ENCODE results near the gene EIF1. TPM values are rescaled to one million over a fixed set of nuclear protein-coding genes. Genes with fewer than 3 reads are reported as not detected.

EIF1 gene
- total and polyA plus RNA-seq, 2 donors (not counting 1 experiment from before 2014, with no cell fraction given), result 773 to 2,045 TPM

DNA sequence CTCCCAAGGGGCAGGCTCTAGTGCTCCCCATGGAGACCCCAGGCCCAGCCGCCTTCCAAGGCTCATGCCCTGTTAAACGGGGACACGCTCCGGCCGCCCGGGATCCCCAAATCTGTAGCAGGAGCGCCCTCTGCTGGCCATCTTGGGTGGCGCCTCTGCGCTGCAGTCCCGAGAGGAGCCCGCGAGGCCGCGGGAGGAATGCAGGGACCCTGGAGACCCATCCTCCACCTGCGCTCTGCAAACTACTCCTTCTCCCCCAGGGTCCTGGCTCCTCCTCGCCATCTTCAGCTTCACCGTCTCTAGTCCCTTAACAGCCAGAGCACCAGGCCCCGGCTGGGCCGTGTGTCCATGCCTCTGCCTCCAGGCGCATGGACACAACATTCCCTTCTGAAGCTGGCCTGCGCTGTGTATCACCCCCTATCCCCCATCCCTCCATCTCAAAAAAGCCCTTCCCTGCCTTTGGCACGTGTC is 40.7 kb upstream of the EIF1 start:
- Histone ChIP-seq H3K4me3 (ENCODE audit: control extremely low read depth in 1 of 5, extremely low read depth in 1 of 5, insufficient read depth in 1 of 5, low read depth in 2 of 5, low read length in 4 of 5) (peak overlapping the region; percentile 23 to 74 (median 55)), H3K9me3 (ENCODE audit: control extremely low read depth in 1 of 3, control insufficient read depth in 2 of 3, insufficient read depth in 1 of 3, low read length in 2 of 3) (no peaks in the 10 kb centered on the region), H4K20me1 (ENCODE audit: control insufficient read depth, insufficient read depth, low read length, poor library complexity, severe bottlenecking) (no peaks in the 10 kb centered on the region), H3K4me1 (ENCODE audit: control insufficient read depth in 2 of 2, insufficient read depth in 2 of 2, low read length in 2 of 2) (peaks cover 9 to 18% of the 10 kb centered on the region in 2 donors), H3K36me3 (replicated peaks in 1 of 2; ENCODE audit: control extremely low read depth in 1 of 2, control insufficient read depth in 1 of 2, extremely low read depth in 1 of 2, insufficient read depth in 2 of 2, low read length in 1 of 2) (no peaks in the 10 kb centered on the region), H2AFZ (ENCODE audit: insufficient read depth, low read depth, low read length, poor library complexity, severe bottlenecking) (peak overlapping the region; percentile 91), H3K9ac (ENCODE audit: low read length) (peak overlapping the region; percentile 64), H3K27ac (ENCODE audit: low read length in 2 of 2) (peak overlapping the region in 1 of 2 donors; percentile 17), H3K79me2 (ENCODE audit: control insufficient read depth, insufficient read depth, low read length) (no peaks in the 10 kb centered on the region), H3K27me3 (replicated peaks in 1 of 4; ENCODE audit: control extremely low read depth in 1 of 4, control insufficient read depth in 3 of 4, insufficient read depth in 4 of 4, low read length in 3 of 4) (peaks cover 0 to 5% (median 1%) of the 10 kb centered on the region in 4 experiments), H3K4me2 (replicated peaks; ENCODE audit: low read depth, low read length, poor library complexity, severe bottlenecking) (peak overlapping the region; percentile 95)
- Mint-ChIP-seq H3K27ac (peak overlapping the region; percentile 16), H3K4me3 (peak overlapping the region; percentile 60), H3K4me1 (peaks cover 12% of the 10 kb centered on the region), H3K9me3 (ENCODE audit: insufficient read depth) (no peaks in the 10 kb centered on the region), H3K27me3 (no peaks in the 10 kb centered on the region)
- intact Hi-C loops (cut with micrococcal nuclease), result loop anchor here (1.0 to 5.0 kb wide), 6 partner anchors 18 to 1026 kb away; no protein-coding TSS in a partner anchor
- ChIA-PET CTCF (interaction anchor here (0.8 to 11.9 kb wide), 44 partner anchors 9 to 1365 kb away, joined by 3 to 438 read pairs (median 4); partner anchors contain the start of genes EIF1 and KRT36), POLR2A (interaction anchor here (0.8 to 1.6 kb wide), 4 partner anchors 15 to 316 kb away, joined by 3 to 13 read pairs (median 9); no protein-coding TSS in a partner anchor)
- TF ChIP-seq EZH2 (IDR thresholded peaks at IDR 0.05; ENCODE audit: borderline replicate concordance, insufficient read depth, low read depth, low read length, poor library complexity, severe bottlenecking), result no peak
- TF ChIP-seq, protein P1, sequence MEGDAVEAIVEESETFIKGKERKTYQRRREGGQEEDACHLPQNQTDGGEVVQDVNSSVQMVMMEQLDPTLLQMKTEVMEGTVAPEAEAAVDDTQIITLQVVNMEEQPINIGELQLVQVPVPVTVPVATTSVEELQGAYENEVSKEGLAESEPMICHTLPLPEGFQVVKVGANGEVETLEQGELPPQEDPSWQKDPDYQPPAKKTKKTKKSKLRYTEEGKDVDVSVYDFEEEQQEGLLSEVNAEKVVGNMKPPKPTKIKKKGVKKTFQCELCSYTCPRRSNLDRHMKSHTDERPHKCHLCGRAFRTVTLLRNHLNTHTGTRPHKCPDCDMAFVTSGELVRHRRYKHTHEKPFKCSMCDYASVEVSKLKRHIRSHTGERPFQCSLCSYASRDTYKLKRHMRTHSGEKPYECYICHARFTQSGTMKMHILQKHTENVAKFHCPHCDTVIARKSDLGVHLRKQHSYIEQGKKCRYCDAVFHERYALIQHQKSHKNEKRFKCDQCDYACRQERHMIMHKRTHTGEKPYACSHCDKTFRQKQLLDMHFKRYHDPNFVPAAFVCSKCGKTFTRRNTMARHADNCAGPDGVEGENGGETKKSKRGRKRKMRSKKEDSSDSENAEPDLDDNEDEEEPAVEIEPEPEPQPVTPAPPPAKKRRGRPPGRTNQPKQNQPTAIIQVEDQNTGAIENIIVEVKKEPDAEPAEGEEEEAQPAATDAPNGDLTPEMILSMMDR (IDR thresholded peaks at IDR 0.05), result peak; percentile 84
- WGBS (ENCODE audit: insufficient coverage), result 2% methylated on average over 22 of the region's 22 CpGs
- ATAC-seq (ENCODE audit: low read depth) (peak; percentile 68), DNase-seq (peak; percentile 89)

Measured in B cell (primary cell).